Activated CD4-positive, alpha-beta T cell treated with anti-CD3 and anti-CD28 coated beads, Interleukin-2, amount 10 ng/mL, durations not matched to agents 24 days and 14 days (primary cell): Measurements from ENCODE around the gene CARD19. TPM values are rescaled to one million over a fixed set of nuclear protein-coding genes. Genes with fewer than 3 reads are reported as not detected.

Experiments used
- DNase-seq: peaks from one replicate; pipeline ENCODE4 v3.0.0; 2022
- H3K27ac Mint-ChIP-seq: one replicate; pipeline ENCODE4 v1.8.0; 2022; ENCODE audit warnings: mild to moderate bottlenecking, mixed read lengths
- H3K27me3 Mint-ChIP-seq: one replicate; pipeline ENCODE4 v1.8.0; 2022; ENCODE audit warnings: mixed read lengths
- H3K36me3 Mint-ChIP-seq: one replicate; pipeline ENCODE4 v1.8.0; 2022; ENCODE audit warnings: low read depth, mild to moderate bottlenecking, mixed read lengths
- H3K4me1 Mint-ChIP-seq: one replicate; pipeline ENCODE4 v1.8.0; 2021; ENCODE audit warnings: mixed read lengths
- H3K4me3 Mint-ChIP-seq: one replicate; pipeline ENCODE4 v1.8.0; 2022; ENCODE audit warnings: mild to moderate bottlenecking, moderate library complexity, mixed read lengths
- H3K9me3 Mint-ChIP-seq: one replicate; pipeline ENCODE4 v1.8.0; 2021; ENCODE audit warnings: mixed read lengths
- intact Hi-C: fragments of 100-400 bp; cut with micrococcal nuclease; formaldehyde crosslinking; loops from one replicate; pipeline ENCODE4 v1.15.1; 2023
- total RNA-seq: library from RNA; stranded (reverse); gene quantifications from 2 replicates; pipeline ENCODE4 v1.2.3, GENCODE V29; 2022

CARD19 gene
- total RNA-seq, 1 donor from 2014 or later, result 44.0 TPM

- Mint-ChIP-seq H3K4me3 (peak overlapping the region; percentile 93), H3K4me1 (peaks cover 45% of the 10 kb centered on the region), H3K27me3 (no peaks in the 10 kb centered on the region), H3K27ac (peak overlapping the region; percentile 96), H3K36me3 (peaks cover 10% of the 10 kb centered on the region), H3K9me3 (no peaks in the 10 kb centered on the region)
- intact Hi-C loops, result loop anchor here (2.0 kb wide), 1 partner anchor 94 kb away; no protein-coding TSS in a partner anchor
- peak; percentile 81 for DNase-seq
Observed at GRCh38 chr9:93059011-93059714, 36.9 kb upstream of the CARD19 start.

GRCh38 chr9:93059715-93060578 lies 36.1 kb upstream of the CARD19 start:
- intact Hi-C loops, result loop anchor here (2.0 kb wide), 1 partner anchor 95 kb away; no protein-coding TSS in a partner anchor
- Mint-ChIP-seq H3K27ac (peak overlapping the region; percentile 96), H3K9me3 (no peaks in the 10 kb centered on the region), H3K27me3 (no peaks in the 10 kb centered on the region), H3K36me3 (peaks cover 17% of the 10 kb centered on the region), H3K4me3 (peak overlapping the region; percentile 93), H3K4me1 (peaks cover 53% of the 10 kb centered on the region)
- DNase-seq, result peak; percentile 66

DNA sequence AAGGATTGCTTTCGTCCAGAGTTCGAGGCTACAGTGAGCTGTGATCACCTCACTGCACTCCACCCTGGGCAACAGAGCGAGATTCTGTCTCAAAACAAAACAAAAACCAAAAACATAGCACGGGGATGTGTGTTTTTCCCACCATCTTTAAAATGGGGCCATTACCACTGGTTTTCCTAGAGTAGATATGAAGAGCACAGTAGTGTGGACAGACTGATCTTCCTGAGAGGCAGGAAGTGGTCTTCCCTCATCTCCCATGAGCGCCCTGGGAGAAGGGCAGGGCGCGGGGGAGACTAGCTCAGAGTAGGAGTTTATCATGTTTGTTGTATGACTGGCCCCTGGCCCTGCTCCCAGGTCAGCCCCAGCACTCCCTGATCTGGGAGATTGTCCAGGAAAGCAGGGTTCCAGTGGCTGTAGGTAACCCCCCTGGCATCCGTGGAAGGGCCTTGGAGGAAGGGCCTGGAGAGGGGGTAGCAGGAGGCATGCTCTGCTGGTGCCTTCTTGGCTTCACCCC lies 35.2 kb upstream of the CARD19 start:
- peak; percentile 79 for DNase-seq
- peak overlapping the region; percentile 93 for H3K4me3 Mint-ChIP-seq
- H3K9me3 Mint-ChIP-seq, result no peaks in the 10 kb centered on the region
- intact Hi-C loops, result no loop called here
- H3K27ac Mint-ChIP-seq, result peak overlapping the region; percentile 96
- peaks cover 58% of the 10 kb centered on the region for H3K4me1 Mint-ChIP-seq
- peaks cover 22% of the 10 kb centered on the region for H3K36me3 Mint-ChIP-seq
- no peaks in the 10 kb centered on the region for H3K27me3 Mint-ChIP-seq

- DNase-seq, result peak; percentile 66
- H3K27me3 Mint-ChIP-seq, result no peaks in the 10 kb centered on the region
- H3K36me3 Mint-ChIP-seq, result peaks cover 26% of the 10 kb centered on the region
- intact Hi-C loops, result no loop called here
- H3K4me3 Mint-ChIP-seq, result peak overlapping the region; percentile 93
- peaks cover 61% of the 10 kb centered on the region for H3K4me1 Mint-ChIP-seq
- peak overlapping the region; percentile 96 for H3K27ac Mint-ChIP-seq
- no peaks in the 10 kb centered on the region for H3K9me3 Mint-ChIP-seq
Observed at GRCh38 chr9:93061260-93061751, 34.7 kb upstream of the CARD19 start.

DNA sequence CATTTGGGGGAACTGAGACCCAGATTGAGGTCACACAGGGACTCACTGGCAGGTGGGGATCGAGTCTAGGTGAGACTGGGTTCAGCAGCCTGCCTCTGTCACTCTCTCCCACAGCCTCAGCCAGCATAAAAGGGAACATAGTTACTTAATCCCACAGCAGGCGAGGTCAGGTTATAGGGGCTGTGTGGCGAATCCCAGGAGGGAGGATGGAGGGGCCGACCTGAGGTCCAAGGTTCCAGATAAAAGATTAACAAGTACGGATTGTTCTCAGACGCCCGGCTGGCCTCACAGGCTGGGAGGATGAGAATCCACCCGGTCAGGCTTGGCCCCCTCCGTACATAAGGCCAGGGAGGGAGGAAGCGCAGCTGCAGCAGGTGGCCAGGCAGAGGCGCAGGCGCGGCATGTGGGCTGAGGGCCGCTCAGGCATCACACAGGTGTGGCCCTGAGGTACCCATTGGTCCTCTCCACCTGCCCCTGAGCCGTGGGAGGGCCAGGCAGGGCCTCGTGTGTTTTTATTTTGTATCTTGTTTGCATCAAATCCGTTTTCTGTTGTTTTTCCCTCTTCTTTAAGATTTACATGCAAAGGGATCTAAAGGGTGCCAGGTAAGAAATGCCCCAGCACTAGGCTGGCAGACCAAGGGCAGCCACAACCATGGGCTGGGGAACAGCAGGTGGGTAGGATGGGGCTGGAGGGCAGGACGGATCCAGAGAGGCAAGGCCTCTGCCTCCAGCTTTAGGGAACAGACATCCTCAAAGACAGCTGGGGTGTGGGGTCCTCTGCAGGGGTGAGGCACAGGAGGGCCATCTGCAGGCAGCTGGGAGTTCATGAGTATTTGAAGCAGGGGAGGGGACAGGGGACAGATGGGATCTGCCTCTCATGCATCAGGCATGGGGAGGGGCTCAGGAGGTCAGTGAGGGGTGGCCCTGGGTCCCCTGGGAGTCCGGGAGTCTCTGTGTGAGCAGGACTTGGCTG lies 33.9 kb upstream of the CARD19 start:
- DNase-seq, result peak; percentile 80
- Mint-ChIP-seq H3K9me3 (no peaks in the 10 kb centered on the region), H3K36me3 (peaks cover 31% of the 10 kb centered on the region), H3K4me1 (peaks cover 64% of the 10 kb centered on the region), H3K27ac (peak overlapping the region; percentile 96), H3K27me3 (no peaks in the 10 kb centered on the region), H3K4me3 (peak overlapping the region; percentile 93)
- intact Hi-C loops, result no loop called here

DNA sequence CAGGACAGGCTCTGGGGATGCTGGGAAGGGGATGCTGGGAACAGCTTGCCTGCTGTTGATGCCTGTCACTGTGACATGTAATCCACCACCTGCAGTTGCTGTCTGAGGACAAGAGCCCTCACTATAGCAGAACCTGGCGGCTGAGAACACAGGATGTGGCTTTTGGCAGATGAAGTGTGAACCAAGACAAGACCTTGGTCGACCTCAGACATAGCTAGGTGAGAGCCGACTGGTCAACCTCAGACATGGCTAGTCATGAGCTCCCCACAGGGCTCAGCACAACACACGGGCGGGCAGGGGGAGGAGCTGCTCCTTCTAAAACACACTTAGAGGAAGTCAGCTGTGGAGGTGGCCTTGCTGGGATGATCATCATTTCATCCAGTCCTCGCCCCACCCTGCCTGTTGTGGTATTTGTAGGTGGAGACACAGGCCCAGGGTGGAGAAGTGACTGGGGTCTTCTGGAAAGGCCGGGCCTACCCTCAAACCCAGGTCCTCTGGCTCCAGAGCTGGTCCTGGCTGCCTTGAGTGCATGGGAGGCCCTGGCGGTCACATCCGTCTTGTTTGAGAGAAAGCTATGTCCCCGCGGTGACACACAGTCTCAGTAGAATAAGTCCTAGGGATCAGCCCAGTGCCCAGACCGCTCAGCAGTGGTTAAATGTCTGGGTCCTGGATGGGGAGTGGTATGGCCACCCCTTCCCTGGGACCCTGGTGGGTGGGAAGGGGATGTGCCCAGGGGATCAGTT lies 31.5 kb upstream of the CARD19 start:
- Mint-ChIP-seq H3K4me1 (peaks cover 76% of the 10 kb centered on the region), H3K27me3 (no peaks in the 10 kb centered on the region), H3K36me3 (peaks cover 48% of the 10 kb centered on the region), H3K9me3 (no peaks in the 10 kb centered on the region), H3K4me3 (peak overlapping the region; percentile 86), H3K27ac (peak overlapping the region; percentile 96)
- intact Hi-C loops, result loop anchor here (1.0 to 2.0 kb wide), 4 partner anchors 19 to 70 kb away; partner anchors contain the start of gene NINJ1
- DNase-seq, result peak; percentile 97

GRCh38 chr9:93065135-93065720 lies 30.8 kb upstream of the CARD19 start:
- H3K27me3 Mint-ChIP-seq, result no peaks in the 10 kb centered on the region
- H3K36me3 Mint-ChIP-seq, result peaks cover 49% of the 10 kb centered on the region
- peak overlapping the region; percentile 86 for H3K4me3 Mint-ChIP-seq
- DNase-seq, result no peak
- H3K4me1 Mint-ChIP-seq, result peaks cover 73% of the 10 kb centered on the region
- H3K9me3 Mint-ChIP-seq, result no peaks in the 10 kb centered on the region
- H3K27ac Mint-ChIP-seq, result peak overlapping the region; percentile 96
- intact Hi-C loops, result loop anchor here (2.0 kb wide), 2 partner anchors 36 to 70 kb away; partner anchors contain the start of gene NINJ1

DNA sequence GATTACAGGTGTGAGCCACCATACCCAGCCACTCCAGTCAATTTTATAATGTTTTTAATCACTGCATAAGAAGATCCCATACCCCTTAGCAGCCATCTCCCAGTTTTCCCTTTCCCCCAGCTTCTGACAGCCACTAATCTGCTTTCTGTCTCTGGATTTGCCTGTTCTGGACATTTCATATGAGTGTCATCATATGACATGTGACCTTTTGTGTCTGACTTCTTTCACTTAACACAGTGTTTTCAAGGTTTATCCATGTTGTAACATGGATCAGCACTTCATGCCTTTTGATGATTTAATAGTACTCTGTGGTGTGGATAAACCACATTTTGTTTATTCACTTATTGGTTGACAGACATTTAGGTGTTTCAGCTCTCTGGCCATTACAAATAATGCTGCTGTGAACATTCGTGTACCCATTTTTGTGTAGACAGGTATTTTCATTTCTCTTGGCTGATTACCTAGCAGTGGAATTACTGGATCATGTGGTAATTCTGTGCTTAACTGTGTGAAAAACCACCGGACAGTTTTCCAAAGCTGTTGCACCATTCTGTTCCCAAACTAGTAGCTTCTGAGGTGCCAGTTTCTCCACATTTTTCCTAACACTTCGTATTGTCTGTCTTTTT lies 28.9 kb upstream of the CARD19 start:
- no peak for DNase-seq
- Mint-ChIP-seq H3K27ac (peak overlapping the region; percentile 74), H3K27me3 (no peaks in the 10 kb centered on the region), H3K4me1 (peaks cover 64% of the 10 kb centered on the region), H3K36me3 (peaks cover 54% of the 10 kb centered on the region), H3K4me3 (peak overlapping the region; percentile 47), H3K9me3 (no peaks in the 10 kb centered on the region)
- intact Hi-C loops, result no loop called here

GRCh38 chr9:93068956-93069355 lies 27.1 kb upstream of the CARD19 start:
- H3K9me3 Mint-ChIP-seq, result no peaks in the 10 kb centered on the region
- H3K4me1 Mint-ChIP-seq, result peaks cover 54% of the 10 kb centered on the region
- H3K27ac Mint-ChIP-seq, result peak overlapping the region; percentile 51
- peaks cover 56% of the 10 kb centered on the region for H3K36me3 Mint-ChIP-seq
- no peaks in the 10 kb centered on the region for H3K27me3 Mint-ChIP-seq
- intact Hi-C loops, result no loop called here
- no peak for DNase-seq
- no peak overlapping the region for H3K4me3 Mint-ChIP-seq

DNA sequence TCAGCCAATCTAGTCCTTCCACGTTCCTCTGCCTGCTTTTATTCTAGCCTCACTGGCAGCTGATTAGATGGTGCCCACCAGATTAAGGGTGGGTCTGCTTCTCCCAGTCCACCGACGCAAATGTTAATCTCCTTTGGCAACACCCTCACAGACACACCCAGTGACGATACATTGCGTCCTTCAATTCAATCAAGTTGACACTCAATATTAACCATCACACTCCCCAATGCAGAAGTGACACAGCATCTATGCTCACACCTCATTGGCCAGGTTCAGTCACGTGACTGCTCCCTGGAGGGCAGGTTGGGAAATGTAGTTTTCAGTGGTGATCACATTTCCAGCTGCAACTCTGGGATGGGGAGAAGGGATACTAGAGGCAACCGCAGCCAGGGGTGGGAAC lies 24.6 kb upstream of the CARD19 start:
- H3K9me3 Mint-ChIP-seq, result no peaks in the 10 kb centered on the region
- peak; percentile 72 for DNase-seq
- no peak overlapping the region for H3K4me3 Mint-ChIP-seq
- H3K27ac Mint-ChIP-seq, result peak overlapping the region; percentile 71
- intact Hi-C loops, result no loop called here
- no peaks in the 10 kb centered on the region for H3K27me3 Mint-ChIP-seq
- H3K4me1 Mint-ChIP-seq, result peaks cover 38% of the 10 kb centered on the region
- peaks cover 44% of the 10 kb centered on the region for H3K36me3 Mint-ChIP-seq

- intact Hi-C loops, result no loop called here
- Mint-ChIP-seq H3K27ac (no peak overlapping the region), H3K27me3 (no peaks in the 10 kb centered on the region), H3K4me3 (no peak overlapping the region), H3K36me3 (peaks cover 41% of the 10 kb centered on the region), H3K9me3 (no peaks in the 10 kb centered on the region), H3K4me1 (peaks cover 37% of the 10 kb centered on the region)
- DNase-seq, result no peak
Observed at GRCh38 chr9:93072383-93072795, 23.6 kb upstream of the CARD19 start.
